NCI-H510A (cell line): ENCODE results near the gene FSTL5.
A peak's percentile ranks its signal among the peaks of the same experiment; 100 is the strongest.
"Not testable (repeated sequence)": the region's sequence is repeated elsewhere in the genome, so short reads cannot be mapped to it uniquely, and the experiment has no call there.

Experiments used
- DNase-seq: peaks from one replicate; lab custom pipeline; 2025; lab: John Stamatoyannopoulos, UW

The FSTL5 gene

DNA sequence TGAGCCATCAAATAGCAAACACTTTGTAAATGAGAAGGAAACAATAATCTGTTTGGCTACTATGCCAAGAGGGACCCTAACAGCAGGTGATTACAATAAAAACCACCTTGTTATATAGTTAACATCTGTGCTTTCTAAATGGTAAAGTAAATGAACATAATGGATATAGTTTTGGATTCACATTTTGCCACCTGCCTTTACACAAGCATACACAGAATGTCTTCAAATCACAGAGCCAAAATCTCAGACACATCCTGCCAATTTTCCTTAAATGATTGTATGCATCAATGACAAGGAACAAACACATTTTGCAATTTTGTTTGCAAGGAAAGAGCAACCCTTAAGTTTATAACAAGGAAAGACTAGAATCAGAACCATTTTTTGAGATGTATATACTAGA is 334.2 kb downstream of the FSTL5 start:
- no peak for DNase-seq

DNA sequence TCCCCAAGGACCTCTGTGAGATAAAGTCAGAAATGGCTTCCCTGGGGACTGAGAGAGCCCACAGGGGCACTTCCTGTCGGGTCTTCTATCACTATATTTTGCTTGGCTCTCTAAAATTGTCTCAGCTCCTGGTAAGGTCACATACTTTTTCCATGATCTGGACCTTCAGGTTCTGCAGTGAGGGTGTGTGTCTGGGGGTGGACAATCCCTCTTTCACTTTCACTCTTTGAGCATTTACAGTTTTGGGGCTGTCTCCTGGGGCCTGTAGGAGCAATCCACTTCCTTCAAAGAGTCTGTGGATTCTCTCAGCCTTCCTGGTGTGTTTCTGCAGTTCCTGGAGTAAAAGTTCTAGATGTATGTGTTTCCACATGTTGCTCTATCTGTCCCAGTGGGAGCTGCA is 335.7 kb downstream of the FSTL5 start:
- DNase-seq, result no peak

DNA sequence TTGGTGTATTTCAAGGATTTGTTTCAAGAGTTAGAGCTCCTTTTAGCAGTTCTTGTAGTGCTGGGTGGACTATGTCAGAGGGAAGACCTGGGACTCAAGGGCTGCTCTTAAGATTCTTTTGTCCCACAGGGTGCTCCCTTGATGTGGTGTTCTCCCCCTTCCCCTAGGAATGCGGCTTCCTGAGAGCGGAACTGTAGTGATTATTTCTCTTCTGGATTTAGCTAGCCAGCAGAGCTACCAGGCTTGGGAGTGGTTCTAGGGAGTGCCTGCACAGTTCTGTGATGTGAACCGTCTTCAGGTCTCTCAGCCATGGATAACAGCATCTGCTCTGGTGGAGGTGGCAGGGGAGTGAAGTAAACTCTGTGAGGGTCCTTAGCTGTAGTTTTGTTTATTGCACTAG is 336.8 kb downstream of the FSTL5 start:
- no peak for DNase-seq

DNA sequence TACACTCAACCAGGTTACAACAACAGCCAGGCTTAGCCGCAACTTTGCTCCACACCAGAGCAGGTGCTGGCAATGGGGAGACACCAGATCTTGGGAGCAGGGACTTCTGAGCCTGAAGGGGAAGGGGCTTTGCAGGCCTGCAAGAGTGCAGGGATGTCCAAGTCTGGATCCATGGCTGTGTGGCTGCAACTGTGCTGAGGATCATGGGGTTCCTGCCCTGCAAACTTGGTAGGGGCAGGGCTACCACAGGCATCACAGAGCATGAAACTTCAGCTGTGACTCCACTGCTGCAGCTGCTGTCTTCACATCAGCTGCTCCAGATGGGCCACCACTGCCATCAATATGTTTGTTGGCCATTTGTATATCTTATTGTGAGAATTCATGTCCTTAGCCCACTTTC is 340.4 kb downstream of the FSTL5 start:
- no peak for DNase-seq

DNA sequence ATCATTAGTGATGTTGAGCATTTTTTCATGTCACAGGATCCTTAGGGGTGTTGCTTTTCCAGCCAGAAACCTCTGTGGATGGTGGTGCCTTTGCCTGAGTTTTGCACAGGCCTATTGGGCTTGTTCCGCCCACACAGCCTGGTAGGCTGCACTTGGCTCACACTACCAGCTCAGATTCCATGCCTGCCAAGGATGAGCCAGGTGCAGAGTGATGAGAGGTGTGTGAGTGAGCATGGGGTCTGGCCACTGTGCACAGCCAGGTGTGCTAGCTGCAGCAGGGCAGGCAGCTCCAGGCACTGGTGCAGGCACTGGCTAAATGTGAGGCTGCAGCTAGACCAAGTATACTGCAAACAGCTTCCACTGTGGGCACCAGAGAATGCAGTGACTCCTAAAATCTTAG is 341.6 kb downstream of the FSTL5 start:
- DNase-seq, result no peak

DNA sequence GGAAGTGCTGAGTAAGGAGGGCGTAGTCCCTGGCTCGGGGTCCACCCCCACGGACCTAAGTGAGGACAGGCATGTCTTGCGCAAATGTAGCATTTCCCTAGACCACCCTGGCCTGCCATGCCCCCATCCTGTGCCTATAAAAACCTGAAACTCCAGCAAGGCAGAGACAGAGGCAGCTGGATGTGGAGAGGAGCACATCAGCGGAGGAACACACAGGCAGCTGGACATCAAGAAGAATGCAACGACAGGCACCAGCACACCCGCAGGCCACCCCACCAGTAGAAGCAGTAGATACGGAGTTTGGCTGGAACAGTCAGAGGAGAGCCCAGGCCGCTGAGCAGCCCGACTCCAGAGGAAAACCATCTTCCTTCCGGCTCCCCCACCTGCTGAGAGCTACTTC is 345.9 kb downstream of the FSTL5 start:
- DNase-seq, result no peak

DNA sequence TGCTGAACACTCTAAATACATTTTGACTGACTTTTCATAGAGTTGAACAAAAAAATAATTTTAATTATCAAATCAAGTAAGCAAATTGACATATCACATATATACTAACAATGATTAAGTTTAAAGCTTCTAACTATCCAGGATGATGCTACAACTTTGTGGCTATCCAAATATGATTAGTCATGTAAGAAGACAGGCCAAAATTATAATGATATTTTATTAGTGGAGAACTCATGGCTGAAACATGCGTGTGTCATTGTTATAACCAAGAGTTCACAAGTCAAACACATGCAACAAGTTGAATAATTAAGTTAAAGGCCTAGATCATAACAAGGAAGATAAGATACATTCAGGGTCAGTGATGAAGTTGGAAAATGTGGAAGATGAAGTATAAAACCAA is 346.8 kb downstream of the FSTL5 start:
- no peak for DNase-seq

DNA sequence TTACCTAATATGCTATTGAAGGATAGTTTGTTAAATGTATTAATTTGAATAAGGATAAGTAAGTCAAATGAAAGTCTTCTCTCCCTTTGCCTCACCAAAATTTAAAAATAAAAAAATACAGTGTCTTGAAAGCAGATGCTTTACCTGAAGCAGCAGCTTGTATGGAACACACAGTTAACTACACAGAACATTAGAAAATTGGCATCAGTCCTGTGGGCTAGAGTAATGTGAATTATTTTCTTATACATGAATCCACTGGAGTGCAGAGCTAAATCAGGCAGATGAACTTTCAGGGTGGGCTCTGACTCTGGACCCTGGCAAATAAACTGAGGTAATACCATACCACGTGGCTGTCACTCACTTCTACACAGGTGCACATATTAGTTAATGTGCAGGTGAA is 348.0 kb downstream of the FSTL5 start:
- DNase-seq, result no peak

DNA sequence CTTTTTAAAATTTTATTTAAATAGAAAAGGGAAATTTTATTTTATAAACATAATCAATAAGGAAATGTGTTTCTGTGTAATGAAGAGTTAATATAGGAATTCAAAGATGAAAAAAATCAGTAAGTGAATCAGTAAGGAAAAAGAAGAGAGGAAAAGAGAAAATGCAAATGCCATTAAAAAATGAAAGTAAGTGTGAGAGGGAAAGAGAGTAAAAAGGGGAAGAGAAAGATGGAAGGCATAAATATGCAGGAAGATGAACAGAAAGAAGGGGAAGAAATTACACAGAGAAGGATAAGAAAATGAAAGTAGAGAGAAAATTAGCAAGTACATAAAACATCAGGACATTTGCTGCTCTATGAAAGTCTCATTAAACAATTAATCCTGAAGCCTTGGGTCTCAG is 349.9 kb downstream of the FSTL5 start:
- no peak for DNase-seq

DNA sequence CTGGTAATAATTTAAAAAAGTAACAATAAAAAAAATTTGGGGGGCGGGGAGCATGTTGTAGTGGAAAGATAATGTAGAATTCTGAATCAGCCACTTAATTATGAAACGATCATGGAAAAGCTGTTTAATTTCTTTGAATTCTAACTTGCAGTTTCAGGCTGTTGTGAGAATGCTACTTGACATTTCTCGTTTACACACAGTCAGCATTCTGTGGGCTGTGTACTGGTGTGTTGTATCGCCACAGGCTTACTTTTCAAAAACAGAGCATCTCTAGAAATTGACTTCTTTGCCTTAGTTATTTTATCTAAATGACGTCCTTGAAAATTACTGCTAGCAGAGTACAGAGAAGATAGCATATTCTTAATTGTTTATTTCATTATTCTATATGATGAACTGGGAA is 350.4 kb downstream of the FSTL5 start:
- no peak for DNase-seq

DNA sequence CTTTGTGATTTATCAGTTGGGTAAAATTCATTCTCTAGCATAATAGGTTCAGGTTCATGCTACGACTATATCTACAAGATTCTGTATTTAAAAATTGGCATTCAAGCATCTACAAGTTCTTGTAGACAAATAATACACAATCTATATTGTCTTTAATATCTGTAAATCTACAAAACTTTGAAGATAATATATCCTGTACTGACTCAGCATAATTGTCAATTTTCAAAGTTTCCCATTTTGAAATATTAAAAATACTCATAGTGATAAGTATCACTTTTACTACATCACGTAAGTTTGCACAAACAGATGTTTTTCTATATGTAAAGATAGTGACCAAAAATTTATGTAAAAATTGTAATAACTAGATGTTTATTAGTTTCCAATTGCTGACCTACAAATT is 360.6 kb downstream of the FSTL5 start:
- DNase-seq, result no peak

DNA sequence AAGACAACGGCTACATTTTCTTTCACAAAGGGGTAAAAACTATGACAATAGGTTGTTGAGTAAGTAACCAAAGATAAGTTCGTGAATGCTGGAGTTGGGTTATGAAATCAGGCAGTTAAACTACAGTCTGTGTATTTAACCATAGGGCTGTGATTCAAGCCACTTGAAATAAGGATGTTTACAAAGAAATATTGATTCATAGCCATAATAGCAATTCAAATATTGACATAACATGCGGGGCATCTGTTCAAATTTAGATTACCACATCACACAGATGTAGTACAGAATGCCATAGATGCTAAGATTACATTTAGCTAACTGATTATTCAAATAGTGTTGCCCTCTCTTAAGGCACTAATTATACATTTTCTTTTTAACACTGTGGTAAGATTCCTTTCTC is 364.1 kb downstream of the FSTL5 start:
- peak; percentile 29 for DNase-seq

DNA sequence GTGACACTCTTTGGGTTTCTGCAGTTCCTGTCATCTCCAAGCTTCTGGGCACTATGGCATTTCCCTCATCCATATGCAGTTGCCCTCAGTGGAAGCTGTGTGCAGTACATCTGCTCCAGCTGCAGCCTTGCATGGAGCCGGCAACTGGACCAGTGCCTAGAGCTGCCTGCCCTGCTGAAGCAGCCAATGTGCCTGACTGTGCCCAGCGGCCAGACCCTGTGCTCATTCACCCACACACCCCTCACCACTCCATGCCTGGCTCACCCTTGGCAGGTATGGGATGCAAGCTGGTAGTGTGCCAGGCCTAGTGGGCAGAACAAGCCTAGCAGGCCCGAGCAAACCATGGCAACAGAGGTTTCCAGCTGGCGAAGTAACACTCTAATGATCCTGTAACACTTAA is 370.8 kb downstream of the FSTL5 start:
- DNase-seq, result no peak

DNA sequence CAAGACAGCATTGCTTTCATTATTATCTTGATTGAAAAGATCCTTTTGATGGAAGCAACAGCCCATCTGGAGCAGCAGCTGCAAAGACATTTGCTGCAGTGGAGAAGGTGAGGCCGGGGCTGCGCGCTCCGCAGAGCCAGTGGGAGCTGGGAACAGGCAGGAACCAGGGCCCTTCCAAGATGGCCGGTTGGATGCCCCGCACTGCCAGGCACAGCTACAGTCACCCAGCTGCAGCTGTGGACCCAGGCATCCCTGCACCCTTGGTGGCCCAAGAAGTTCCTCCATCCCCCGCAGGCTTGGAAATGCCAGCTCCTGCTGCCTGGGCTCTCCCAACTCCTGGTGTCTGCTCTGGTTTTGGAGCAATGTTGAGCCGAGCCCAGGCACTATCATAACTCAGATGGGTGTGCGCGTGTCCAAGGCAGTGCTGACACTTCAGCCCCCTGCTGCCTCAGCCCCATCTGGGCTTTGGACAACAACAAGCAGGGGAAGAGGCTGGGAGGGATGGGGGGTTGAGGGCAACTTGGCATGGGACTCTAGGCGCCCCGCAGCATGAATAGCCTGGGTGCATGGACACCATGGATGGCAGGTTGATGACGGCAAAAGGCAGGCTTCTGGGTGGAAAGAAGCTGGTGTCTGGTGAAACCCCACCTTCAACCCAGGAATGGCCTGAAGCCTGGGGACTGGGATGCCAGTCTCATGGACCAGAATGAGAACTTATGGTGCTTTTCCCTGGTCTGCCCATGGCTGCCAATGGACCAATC is 371.8 kb downstream of the FSTL5 start:
- DNase-seq, result no peak

DNA sequence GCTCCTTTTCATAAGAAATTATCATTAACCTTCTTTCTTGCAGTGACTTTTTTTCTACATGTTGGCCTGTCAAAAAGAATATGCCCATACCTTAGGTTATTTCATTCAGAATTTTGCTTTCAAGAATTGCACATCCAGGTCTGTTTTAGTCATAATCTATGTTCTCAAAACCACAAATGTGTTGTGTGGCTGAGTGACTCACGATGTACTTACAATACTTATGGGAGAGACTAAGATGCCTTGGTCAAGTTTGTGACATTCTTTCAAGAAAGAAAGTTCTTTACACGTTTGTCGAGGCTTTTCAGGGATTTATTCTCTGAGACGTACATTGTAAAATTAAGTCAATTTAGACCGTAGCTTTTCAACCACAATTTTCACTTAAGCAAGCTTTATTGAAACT is 396.7 kb downstream of the FSTL5 start:
- DNase-seq, result no peak

DNA sequence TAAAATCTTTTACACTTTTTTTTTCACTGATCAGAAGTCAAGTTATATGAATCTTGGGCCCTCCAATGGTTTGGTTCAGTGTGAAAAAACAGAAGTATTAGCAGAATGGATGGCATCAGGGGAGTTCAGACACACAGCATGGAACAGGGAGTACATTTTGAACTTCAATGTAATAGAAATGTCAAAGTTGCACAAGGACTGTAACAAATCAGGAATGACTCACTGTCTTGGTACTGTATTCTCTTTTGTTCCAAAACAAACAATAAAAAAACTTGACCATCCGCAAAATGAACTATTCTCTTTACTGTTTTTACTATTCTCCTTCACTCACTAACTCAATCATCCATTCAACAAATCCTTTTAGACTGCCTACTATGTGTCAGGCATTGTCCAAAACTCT is 401.0 kb downstream of the FSTL5 start:
- DNase-seq, result no peak

DNA sequence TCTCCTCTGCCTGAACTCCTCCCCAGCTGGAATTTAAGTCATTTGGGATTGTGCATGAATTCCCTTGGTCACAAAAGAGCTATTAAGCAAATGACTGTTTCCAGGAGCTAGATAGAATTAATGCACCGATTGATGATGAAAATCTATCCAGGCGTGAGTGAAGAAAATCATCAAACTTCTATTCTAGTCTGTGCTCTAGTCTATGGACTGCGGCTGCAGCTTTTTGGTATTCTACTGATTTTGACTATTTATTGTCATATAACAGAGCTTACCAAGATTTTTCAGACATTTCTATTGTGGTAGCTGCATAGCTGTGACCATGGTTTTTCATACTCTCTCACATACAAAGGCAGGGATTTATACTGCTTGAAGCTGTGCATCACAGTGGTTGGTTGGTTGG is 403.8 kb downstream of the FSTL5 start:
- DNase-seq, result no peak

DNA sequence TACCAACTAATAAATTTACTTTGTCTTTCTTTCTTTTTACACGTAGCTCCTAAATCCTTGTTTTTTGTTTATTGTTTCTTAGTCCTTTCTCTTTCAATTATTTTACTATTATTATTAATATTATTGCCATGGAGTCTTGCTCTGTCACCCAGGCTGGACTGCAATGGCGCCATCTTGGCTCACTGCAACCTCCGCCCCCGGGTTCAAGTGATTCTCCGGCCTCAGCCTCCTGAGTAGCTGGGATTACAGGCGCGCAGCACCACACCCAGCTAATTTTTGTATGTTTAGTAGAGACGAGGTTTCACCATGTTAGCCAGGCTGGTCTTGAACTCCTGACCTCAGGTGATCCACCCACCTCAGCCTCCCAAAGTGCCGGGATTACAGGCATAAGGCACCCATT is 405.4 kb downstream of the FSTL5 start:
- DNase-seq, result not testable (repeated sequence)

DNA sequence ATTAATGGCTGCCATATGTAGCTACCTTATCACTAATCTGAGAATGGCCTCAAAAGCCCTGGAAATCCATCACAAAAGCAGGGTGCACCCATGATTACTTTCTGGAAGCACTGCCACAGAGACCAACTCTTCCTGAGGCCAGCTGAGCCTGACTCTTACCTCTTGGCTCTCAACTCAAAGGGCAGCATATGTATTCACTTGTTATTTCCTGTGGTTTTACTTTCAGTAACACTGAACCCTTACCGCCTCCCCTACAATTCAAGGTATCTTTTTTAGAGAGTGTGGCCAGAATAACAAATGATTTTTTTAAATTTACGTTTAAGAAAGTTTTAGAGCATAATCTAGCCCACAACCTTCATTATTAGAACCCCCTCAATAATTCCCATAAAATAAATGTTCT is 434.9 kb downstream of the FSTL5 start:
- no peak for DNase-seq

DNA sequence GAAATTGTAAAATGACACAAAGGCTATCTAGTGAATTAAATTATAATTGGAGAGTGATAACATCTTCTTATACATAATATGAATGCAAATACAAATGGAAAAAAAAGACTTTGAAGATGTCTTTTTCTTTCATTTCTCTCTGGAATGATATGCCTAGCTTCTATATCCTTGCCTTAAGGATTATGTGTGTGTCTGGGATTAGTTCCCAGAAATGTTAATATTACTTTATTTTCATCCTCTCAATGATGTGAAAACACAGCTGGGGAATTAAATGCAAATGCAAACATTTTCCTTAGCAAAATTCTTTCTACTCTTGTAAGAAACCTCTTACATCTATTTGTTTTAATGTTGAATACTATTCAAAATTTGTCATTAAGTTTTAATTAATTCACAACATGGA is 441.9 kb downstream of the FSTL5 start:
- no peak for DNase-seq

DNA sequence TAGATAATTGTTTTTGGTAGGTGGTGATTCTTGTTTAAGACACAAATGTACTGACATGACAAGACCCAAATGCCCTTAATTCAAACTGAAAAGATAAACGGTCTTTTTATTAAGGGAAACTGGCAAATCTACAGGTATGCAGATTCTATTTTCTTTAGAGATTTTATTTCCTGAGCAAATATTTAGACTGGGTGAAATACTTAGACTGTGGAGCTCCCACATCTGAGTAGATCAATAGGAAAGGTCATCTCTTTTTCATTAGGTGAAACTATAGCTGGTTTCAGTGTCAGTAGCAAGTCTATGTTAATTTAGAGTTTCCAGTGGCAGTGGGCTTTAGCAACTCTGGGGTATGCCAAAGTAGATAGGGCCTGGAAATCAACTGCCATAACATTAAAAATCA is 446.7 kb downstream of the FSTL5 start:
- DNase-seq, result no peak

DNA sequence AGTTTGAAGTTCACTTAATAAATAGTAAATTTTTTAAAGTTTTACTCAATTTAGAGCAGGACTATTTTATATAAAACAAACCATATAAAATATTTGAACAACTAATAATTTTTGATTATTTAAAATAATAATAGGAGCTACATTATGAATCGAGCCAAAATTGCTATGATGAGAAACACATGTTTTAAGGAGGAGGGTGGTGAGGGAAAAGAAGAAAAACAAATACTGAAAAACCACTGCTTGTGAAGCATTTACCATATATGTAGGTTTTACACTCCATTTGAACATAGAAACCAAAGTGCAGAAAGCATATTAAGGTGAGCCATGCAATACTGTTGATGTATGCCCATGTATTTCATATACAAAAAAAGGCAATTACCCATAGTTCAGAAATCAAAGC is 448.9 kb downstream of the FSTL5 start:
- DNase-seq, result no peak

DNA sequence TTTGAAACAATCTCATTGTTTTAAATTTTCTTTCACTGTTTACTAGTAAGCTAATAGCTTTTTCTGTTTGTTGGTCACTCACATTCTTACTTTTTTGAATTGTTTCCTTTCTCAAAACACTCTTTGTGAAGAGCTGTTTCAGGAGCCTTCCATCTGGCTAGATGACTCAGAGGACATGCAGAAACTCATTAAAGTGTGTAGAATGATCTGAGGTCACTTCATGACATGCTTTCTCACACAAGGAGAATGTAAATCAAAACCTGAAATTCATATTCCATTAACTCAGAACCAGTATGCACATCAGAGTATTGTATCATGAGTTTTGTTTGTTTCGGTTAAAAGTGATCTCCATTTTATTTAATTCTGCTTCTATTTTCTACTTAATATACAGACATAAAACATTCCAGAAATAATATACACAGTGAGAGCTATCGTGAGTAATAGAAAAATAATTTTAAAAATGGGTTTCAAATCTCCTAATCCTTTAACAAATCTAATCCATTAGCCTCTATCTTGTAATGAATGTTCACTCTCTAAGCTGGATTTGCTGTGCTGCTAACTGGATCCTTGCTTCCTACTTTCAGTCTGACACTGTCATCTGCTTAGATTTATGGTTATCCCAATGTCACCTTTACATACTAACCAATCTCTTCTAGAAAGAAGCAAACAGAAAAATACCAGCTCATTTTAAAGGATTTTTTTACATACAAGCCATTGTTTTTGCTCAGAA is 449.6 kb downstream of the FSTL5 start:
- no peak for DNase-seq

DNA sequence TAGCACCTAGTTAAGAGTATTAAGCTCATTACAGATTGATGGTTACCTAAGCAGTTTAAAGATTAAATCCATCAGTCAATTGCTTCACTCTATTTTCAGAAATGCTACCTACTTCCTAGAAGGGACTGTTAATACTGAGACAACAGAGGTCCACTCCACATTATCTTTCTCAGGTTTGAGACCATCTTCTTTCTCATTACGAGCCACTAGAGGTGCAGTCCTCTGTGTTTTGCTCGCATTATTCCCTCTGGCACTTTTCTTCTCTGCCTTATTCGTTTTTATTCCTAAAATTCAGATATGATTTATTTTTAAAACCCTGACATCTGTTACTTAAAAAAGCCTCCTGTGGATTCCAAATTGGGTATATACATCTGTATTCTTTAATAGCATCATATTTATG is 459.1 kb downstream of the FSTL5 start:
- no peak for DNase-seq
